SH-SY5Y (cell line): Measurements from ENCODE around the gene MAN1A2.

ENCODE experiments used
- GATA2 ChIP-seq: IDR thresholded peaks from 2 replicates; pipeline ENCODE4 v1.6.1; 2011; ENCODE audit warnings: mild to moderate bottlenecking, low read depth, low read length
- GATA3 ChIP-seq: IDR thresholded peaks from 2 replicates; pipeline ENCODE4 v1.6.1; 2011; ENCODE audit warnings: low read depth, mild to moderate bottlenecking, low read length, moderate library complexity

DNA sequence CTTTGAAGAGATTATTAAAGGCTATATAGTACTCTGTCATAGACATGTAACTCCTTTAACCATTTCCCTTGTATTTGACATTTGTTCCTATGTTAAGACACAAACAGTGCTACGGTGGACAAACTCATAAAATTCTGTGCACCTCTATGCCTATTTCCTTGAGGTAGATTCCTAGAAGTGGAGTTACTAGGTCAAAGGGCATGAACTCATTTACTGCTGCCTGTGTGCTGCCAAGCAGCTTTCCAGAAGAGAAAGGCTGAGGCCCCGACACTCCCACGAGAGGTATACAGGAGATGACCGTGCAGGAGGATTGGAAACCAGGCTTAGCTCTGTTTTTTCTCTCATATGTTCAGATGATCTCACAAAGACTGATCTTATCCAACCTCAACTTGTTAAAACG is 204.2 kb downstream of the MAN1A2 start:
- TF ChIP-seq GATA3 (no peak), GATA2 (no peak)
